ENCODE results near the gene SUPT20H.

The SUPT20H gene

GRCh38 chr13:36979361-36980050 is 80.0 kb downstream of the SUPT20H start:
- no peak overlapping the region for H3K27ac ChIP-seq
- no peak for TF ChIP-seq CTCF (conservative IDR thresholded peaks at IDR 0.05)

GRCh38 chr13:36975172-36975571 is 84.3 kb downstream of the SUPT20H start:
- no peak for TF ChIP-seq CTCF (conservative IDR thresholded peaks at IDR 0.05)
- no peak overlapping the region for H3K27ac ChIP-seq

GRCh38 chr13:36973621-36974295 is 85.7 kb downstream of the SUPT20H start:
- H3K27ac ChIP-seq: no peak overlapping the region
- TF ChIP-seq CTCF (conservative IDR thresholded peaks at IDR 0.05): no peak

GRCh38 chr13:36973009-36973408 is 86.5 kb downstream of the SUPT20H start:
- no peak overlapping the region for H3K27ac ChIP-seq
- no peak for TF ChIP-seq CTCF (conservative IDR thresholded peaks at IDR 0.05)

GRCh38 chr13:36966404-36966803 is 93.1 kb downstream of the SUPT20H start:
- H3K27ac ChIP-seq: no peak overlapping the region
- no peak for TF ChIP-seq CTCF (conservative IDR thresholded peaks at IDR 0.05)

GRCh38 chr13:36965767-36966166 is 93.7 kb downstream of the SUPT20H start:
- no peak for TF ChIP-seq CTCF (conservative IDR thresholded peaks at IDR 0.05)
- no peak overlapping the region for H3K27ac ChIP-seq

GRCh38 chr13:36959456-36960116 is 99.9 kb downstream of the SUPT20H start:
- no peak for TF ChIP-seq CTCF (conservative IDR thresholded peaks at IDR 0.05)

More at GRCh38 chr13:36959456-36960116, 99.9 kb downstream of the SUPT20H start:
- no peak overlapping the region for H3K27ac ChIP-seq

Data from VCaP (cell line).